Kidney epithelial cell (primary cell): Measurements from ENCODE around the gene ITGBL1. TPM values are rescaled to one million over a fixed set of nuclear protein-coding genes. Genes with fewer than 3 reads are reported as not detected.
A peak's percentile ranks its signal among the peaks of the same experiment; 100 is the strongest.

Experiments used
- DNase-seq: peaks from one replicate; pipeline ENCODE4 v3.0.0-alpha.2; 2010; ENCODE audit warnings: low read depth
- H3K27me3 ChIP-seq: 2 replicates; pipeline ENCODE4 v1.6.0; 2011; ENCODE audit warnings: low read length; ENCODE audit not compliant: control insufficient read depth, insufficient read depth
- H3K36me3 ChIP-seq: 2 replicates; pipeline ENCODE4 v1.5.1; 2011; ENCODE audit warnings: low read length; ENCODE audit not compliant: control insufficient read depth, insufficient read depth
- H3K4me3 ChIP-seq: 2 replicates; pipeline ENCODE4 v1.5.1; 2011; ENCODE audit warnings: low read depth, mild to moderate bottlenecking, control low read depth, low read length
- total RNA-seq: library from RNA; depleted of rRNA; stranded (reverse); fragments of >200 nt; gene quantifications from 2 replicates; pipeline ENCODE4 v1.2.3, GENCODE V29; 2015
- TF ChIP-seq, protein P1 (sequence below): IDR thresholded peaks from 2 replicates; pipeline ENCODE4 v1.5.1; 2011; ENCODE audit warnings: mild to moderate bottlenecking, moderate library complexity, low read length, control low read depth, inconsistent platforms; ENCODE audit not compliant: insufficient read depth, poor library complexity, severe bottlenecking

Gene ITGBL1
- total RNA-seq, 1 donor from 2014 or later: 0.21 TPM

DNA sequence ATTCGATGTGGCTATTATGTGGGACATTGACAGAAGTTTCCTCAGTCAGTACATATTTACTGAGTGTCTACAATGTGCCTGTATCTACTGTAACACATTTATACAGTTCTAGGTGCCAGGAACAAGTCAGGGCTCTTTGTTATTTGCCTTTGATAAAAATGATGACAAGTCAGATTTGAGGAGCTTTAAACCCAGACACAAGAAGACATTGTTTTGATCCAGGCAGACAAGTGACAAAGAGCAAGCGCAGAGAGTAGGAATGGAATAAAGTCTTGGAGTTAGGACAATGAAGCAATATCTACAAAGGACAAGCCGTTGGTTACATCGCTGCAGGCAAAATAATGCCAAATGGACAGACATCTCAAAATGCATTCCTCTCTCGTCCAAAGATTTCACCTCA lies 70.1 kb downstream of the ITGBL1 start:
- no peak for DNase-seq
- H3K27me3 ChIP-seq: no peaks in the 10 kb centered on the region

DNA sequence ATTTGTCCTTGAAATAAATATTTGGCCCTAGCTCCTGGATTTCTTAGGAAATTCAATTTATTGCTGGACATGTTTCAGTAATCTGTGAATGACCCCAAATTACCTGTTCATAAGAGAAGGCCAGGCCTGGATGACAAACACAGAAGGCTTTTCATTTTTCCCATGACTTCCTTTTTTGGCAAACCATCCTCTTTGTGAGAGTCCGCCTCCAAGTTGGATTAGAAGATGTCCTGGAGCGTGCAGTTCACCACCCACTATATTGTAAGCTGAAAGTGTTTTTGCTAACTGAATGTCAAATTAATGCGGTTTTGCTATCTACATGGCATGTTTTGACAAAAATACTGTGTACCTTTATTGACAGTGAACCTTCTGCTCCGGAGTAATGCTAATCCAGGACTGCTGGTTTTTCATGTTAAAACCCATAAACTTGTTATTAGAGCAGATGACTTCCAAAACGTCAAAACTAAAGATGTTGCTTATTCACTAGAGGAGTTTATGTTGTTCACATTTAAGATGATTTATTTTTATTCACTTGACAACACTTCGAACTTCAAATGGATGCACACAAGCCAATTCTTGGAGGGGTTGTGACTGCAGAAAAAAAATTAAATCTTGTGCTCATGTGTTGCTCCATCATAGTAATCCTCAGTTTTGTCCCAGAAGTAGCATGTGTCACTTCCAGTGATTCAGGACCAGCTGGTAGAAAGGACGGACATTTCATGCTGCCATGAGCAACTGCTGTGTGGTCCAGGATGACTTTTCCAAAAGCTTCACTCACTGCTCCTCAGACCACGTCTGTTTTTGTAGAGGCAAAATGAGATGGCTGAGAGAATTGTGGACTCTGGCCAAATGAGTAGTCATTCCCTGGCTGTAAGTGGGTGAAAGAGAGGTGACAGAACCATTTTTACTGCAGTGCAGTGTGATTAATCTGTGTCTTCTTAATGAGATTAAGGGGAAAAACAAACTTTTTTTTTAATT lies 71.0 kb downstream of the ITGBL1 start:
- TF ChIP-seq, protein P1, sequence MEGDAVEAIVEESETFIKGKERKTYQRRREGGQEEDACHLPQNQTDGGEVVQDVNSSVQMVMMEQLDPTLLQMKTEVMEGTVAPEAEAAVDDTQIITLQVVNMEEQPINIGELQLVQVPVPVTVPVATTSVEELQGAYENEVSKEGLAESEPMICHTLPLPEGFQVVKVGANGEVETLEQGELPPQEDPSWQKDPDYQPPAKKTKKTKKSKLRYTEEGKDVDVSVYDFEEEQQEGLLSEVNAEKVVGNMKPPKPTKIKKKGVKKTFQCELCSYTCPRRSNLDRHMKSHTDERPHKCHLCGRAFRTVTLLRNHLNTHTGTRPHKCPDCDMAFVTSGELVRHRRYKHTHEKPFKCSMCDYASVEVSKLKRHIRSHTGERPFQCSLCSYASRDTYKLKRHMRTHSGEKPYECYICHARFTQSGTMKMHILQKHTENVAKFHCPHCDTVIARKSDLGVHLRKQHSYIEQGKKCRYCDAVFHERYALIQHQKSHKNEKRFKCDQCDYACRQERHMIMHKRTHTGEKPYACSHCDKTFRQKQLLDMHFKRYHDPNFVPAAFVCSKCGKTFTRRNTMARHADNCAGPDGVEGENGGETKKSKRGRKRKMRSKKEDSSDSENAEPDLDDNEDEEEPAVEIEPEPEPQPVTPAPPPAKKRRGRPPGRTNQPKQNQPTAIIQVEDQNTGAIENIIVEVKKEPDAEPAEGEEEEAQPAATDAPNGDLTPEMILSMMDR: no peak
- Histone ChIP-seq H3K27me3 (no peaks in the 10 kb centered on the region), H3K36me3 (no peaks in the 10 kb centered on the region), H3K4me3 (no peak overlapping the region)
- DNase-seq: peak; percentile 61

More for the DNA sequence above, 70.1 kb downstream of the ITGBL1 start:
- Histone ChIP-seq H3K36me3 (no peaks in the 10 kb centered on the region), H3K4me3 (no peak overlapping the region)
- TF ChIP-seq, protein P1: no peak

GRCh38 chr13:101527130-101527529 lies 74.7 kb downstream of the ITGBL1 start:
- Histone ChIP-seq H3K27me3 (no peaks in the 10 kb centered on the region), H3K36me3 (no peaks in the 10 kb centered on the region), H3K4me3 (no peak overlapping the region)
- no peak for DNase-seq
- TF ChIP-seq, protein P1: no peak

GRCh38 chr13:101529422-101529821 lies 76.9 kb downstream of the ITGBL1 start:
- H3K27me3 ChIP-seq: no peaks in the 10 kb centered on the region
- TF ChIP-seq, protein P1: no peak

GRCh38 chr13:101530293-101530692 lies 77.8 kb downstream of the ITGBL1 start:
- TF ChIP-seq, protein P1: no peak
- Histone ChIP-seq H3K4me3 (no peak overlapping the region), H3K27me3 (no peaks in the 10 kb centered on the region), H3K36me3 (no peaks in the 10 kb centered on the region)
- DNase-seq: no peak

More at GRCh38 chr13:101529422-101529821, 76.9 kb downstream of the ITGBL1 start:
- peak; percentile 25 for DNase-seq
- Histone ChIP-seq H3K36me3 (no peaks in the 10 kb centered on the region), H3K4me3 (no peak overlapping the region)

- no peak for DNase-seq
- TF ChIP-seq, protein P1: no peak
- no peaks in the 10 kb centered on the region for H3K36me3 ChIP-seq
- no peak overlapping the region for H3K4me3 ChIP-seq
- H3K27me3 ChIP-seq: no peaks in the 10 kb centered on the region
These were observed 82.8 kb downstream of the ITGBL1 start for GRCh38 chr13:101535192-101535746.
